ENCODE measurements around the gene HTRA2. TPM values are rescaled to one million over a fixed set of nuclear protein-coding genes. Genes with fewer than 3 reads are reported as not detected.
A peak's percentile ranks its signal among the peaks of the same experiment; 100 is the strongest.

Gene HTRA2
- total and polyA plus RNA-seq, 2 experiments from 2014 or later: 34.0 to 35.2 TPM

DNA sequence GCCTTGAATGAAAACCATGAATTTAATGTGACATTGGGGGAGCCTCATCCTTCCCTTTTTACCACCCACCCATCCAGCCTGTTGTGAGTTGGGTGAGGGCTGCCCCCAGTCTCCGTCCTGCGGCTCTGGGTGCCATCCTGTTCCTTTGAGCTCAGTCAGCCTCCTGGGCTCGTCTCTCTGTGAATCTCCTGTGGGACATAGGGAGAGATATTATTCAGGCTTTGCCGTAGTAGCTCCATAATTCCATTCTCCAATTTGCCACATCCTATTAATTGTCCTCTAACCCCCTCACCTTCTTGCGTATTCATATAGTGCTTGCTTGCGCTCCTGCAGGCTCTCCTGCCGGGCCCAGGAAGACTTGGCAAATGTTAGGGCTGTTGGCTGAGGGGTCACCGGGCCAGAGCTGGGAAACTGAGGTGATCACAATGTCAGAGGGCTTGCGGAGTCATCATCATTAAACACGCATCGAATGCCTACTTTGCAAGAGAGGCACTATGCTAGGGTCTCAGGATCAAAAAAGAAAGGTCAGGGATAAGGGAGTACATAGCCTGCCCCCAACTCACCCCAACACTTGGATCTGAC, 3.0 kb upstream of the HTRA2 start:
- no peaks in the 10 kb centered on the region for H4K20me1 ChIP-seq (ENCODE audit: insufficient read depth)
- no peak overlapping the region for H3K4me3 ChIP-seq
- 93 to 95% methylated on average over 11 of the region's 11 CpGs for WGBS, 2 experiments (ENCODE audit: low coverage in 1 of 2, low lambda C conversion rate in 2 of 2, missing lambda C conversion rate in 2 of 2)
- H3K4me2 ChIP-seq (ENCODE audit: unreplicated experiment): no peak overlapping the region
- 0 out of 2 replicates have a peak, but pooled peaks cover 11% of the 10 kb centered on the region for H3K36me3 ChIP-seq (ENCODE audit: low read depth)
- in situ Hi-C loops (cut with MboI): no loop called here
- no peak overlapping the region for H3K27ac ChIP-seq
- TF ChIP-seq EZH2 (IDR thresholded peaks at IDR 0.05; ENCODE audit: insufficient read depth, poor library complexity, severe bottlenecking) (no peak), EZH2phosphoT487 (IDR thresholded peaks at IDR 0.05; ENCODE audit: insufficient read depth, low read depth) (no peak)
- DNase-seq: no peak
- no peak overlapping the region for H3K9ac ChIP-seq
- H3K9me2 ChIP-seq (ENCODE audit: insufficient read depth): no peaks in the 10 kb centered on the region
- H2AFZ ChIP-seq: no peak overlapping the region
- H3K27me3 ChIP-seq (replicated peaks; ENCODE audit: insufficient read depth): no peaks in the 10 kb centered on the region
- peaks cover 18% of the 10 kb centered on the region for H3K4me1 ChIP-seq (ENCODE audit: insufficient read depth)
- no peaks in the 10 kb centered on the region for H3K9me3 ChIP-seq (ENCODE audit: low read depth)
- peaks cover 5% of the 10 kb centered on the region; the same call in 1 of the 2 replicates for H3F3A ChIP-seq (ENCODE audit: insufficient read depth)
- peaks cover 46% of the 10 kb centered on the region for H3K79me2 ChIP-seq (ENCODE audit: insufficient read depth)

DNA sequence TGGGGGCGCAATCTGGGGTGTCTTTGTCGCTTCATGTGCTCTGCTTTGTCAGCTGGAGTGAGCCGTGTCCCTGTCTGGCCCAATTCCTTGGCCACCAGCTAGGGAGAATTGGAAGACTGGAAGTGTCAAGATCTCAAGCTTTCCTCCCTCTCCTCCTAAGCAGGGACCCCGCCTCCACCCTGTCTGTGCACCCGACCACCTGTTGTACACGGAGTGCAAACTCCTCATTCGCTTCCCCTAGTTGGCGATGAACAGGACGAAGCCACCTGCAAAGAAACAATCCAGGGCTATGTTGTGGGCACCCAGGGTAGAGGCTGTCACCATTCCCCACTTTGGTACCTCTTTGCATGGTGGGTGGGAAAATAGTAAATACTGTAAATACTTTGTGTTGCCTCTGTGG, 2.0 kb upstream of the HTRA2 start:
- in situ Hi-C loops (cut with MboI): no loop called here
- Histone ChIP-seq H3K4me1 (ENCODE audit: insufficient read depth) (peaks cover 22% of the 10 kb centered on the region), H3F3A (ENCODE audit: insufficient read depth) (peaks cover 15% of the 10 kb centered on the region; the same call in 1 of the 2 replicates), H3K4me3 (no peak overlapping the region), H4K20me1 (ENCODE audit: insufficient read depth) (no peaks in the 10 kb centered on the region), H3K4me2 (ENCODE audit: unreplicated experiment) (no peak overlapping the region), H3K79me2 (ENCODE audit: insufficient read depth) (peaks cover 51% of the 10 kb centered on the region), H3K27ac (no peak overlapping the region), H3K9me2 (ENCODE audit: insufficient read depth) (no peaks in the 10 kb centered on the region), H2AFZ (no peak overlapping the region), H3K27me3 (replicated peaks; ENCODE audit: insufficient read depth) (no peaks in the 10 kb centered on the region), H3K9ac (peak overlapping the region; percentile 89; the same call in 1 of the 2 replicates), H3K36me3 (ENCODE audit: low read depth) (0 out of 2 replicates have a peak, but pooled peaks cover 11% of the 10 kb centered on the region), H3K9me3 (ENCODE audit: low read depth) (no peaks in the 10 kb centered on the region)
- WGBS, 2 experiments (ENCODE audit: low coverage in 1 of 2, low lambda C conversion rate in 2 of 2, missing lambda C conversion rate in 2 of 2): 94% methylated on average over 9 of the region's 9 CpGs
- TF ChIP-seq EZH2 (IDR thresholded peaks at IDR 0.05; ENCODE audit: insufficient read depth, poor library complexity, severe bottlenecking) (no peak), EZH2phosphoT487 (IDR thresholded peaks at IDR 0.05; ENCODE audit: insufficient read depth, low read depth) (no peak)
- DNase-seq: no peak

DNA sequence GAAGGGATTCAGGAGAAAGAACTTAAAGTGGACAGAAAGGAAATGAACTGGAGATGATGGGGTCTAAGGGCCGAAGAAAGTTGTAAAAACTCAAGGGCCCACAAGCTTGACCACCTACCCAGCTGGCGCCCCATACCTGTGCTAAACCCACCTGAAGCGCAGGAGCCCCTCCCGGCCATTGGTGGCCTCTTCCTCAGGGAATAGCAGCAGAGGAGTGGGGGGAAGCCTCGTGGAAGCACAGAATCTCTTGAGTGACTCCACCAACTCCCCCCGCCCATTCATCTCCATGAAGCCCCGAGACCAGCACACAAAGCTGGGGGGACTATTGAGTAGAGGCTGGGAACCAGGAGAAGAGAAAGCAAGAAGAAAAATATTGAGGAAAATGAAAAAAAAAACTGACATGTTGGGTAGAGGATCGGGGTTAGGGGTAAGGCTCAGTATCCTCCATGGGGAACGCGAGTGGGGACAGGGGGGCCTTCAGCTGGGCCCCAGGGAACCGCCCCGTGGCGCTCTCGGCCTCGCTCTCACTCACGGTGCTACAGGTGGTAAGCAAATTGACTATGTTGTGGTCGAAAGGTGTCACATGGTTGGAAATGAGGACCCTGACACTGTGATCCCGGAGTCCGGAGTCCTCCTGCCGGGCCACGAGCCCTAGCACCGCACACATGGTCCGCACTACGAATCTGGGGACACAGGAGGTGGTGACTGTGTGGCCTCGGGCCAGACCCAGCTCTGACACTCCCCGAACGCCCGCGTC, 955 bp upstream of the HTRA2 start:
- Histone ChIP-seq H3K4me2 (ENCODE audit: unreplicated experiment) (peak overlapping the region; percentile 83), H2AFZ (peak overlapping the region; percentile 72), H3K9me2 (ENCODE audit: insufficient read depth) (no peaks in the 10 kb centered on the region), H3K36me3 (ENCODE audit: low read depth) (0 out of 2 replicates have a peak, but pooled peaks cover 11% of the 10 kb centered on the region), H3K9me3 (ENCODE audit: low read depth) (no peaks in the 10 kb centered on the region), H3F3A (ENCODE audit: insufficient read depth) (peaks cover 17% of the 10 kb centered on the region; the same call in 1 of the 2 replicates), H3K4me1 (ENCODE audit: insufficient read depth) (peaks cover 22% of the 10 kb centered on the region), H3K27ac (peak overlapping the region; percentile 64), H3K9ac (peak overlapping the region; percentile 89), H3K4me3 (peak overlapping the region; percentile 80), H3K27me3 (replicated peaks; ENCODE audit: insufficient read depth) (no peaks in the 10 kb centered on the region), H3K79me2 (ENCODE audit: insufficient read depth) (peaks cover 51% of the 10 kb centered on the region), H4K20me1 (ENCODE audit: insufficient read depth) (no peaks in the 10 kb centered on the region)
- DNase-seq: no peak
- in situ Hi-C loops (cut with MboI): no loop called here
- TF ChIP-seq EZH2 (IDR thresholded peaks at IDR 0.05; ENCODE audit: insufficient read depth, poor library complexity, severe bottlenecking) (no peak), EZH2phosphoT487 (IDR thresholded peaks at IDR 0.05; ENCODE audit: insufficient read depth, low read depth) (no peak)
- 11 to 13% methylated on average over 29 of the region's 29 CpGs for WGBS, 2 experiments (ENCODE audit: low coverage in 1 of 2, low lambda C conversion rate in 2 of 2, missing lambda C conversion rate in 2 of 2)

DNA sequence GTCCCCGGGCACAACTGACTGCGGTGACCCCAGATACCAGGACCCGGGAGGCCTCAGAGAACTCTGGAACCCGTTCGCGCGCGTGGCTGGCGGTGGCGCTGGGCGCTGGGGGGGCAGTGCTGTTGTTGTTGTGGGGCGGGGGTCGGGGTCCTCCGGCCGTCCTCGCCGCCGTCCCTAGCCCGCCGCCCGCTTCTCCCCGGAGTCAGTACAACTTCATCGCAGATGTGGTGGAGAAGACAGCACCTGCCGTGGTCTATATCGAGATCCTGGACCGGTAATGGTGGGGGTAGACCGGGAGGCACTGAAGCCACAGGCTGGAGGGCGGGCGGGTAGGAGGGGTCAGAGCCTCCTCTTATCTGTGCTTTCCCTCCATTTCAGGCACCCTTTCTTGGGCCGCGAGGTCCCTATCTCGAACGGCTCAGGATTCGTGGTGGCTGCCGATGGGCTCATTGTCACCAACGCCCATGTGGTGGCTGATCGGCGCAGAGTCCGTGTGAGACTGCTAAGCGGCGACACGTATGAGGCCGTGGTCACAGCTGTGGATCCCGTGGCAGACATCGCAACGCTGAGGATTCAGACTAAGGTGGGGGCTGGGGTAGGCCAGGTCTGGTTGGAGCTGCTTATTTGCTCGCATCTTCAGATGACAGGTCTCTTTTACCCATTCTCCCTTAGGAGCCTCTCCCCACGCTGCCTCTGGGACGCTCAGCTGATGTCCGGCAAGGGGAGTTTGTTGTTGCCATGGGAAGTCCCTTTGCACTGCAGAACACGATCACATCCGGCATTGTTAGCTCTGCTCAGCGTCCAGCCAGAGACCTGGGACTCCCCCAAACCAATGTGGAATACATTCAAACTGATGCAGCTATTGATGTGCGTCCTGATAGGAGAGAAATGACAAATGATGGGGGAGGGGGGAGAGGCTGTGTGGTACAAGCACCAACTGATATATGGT, 780 bp downstream of the HTRA2 start:
- Histone ChIP-seq H3K79me2 (ENCODE audit: insufficient read depth) (peaks cover 51% of the 10 kb centered on the region), H3K36me3 (ENCODE audit: low read depth) (0 out of 2 replicates have a peak, but pooled peaks cover 11% of the 10 kb centered on the region), H2AFZ (peak overlapping the region; percentile 81), H3K27me3 (replicated peaks; ENCODE audit: insufficient read depth) (no peaks in the 10 kb centered on the region), H3K4me1 (ENCODE audit: insufficient read depth) (peaks cover 22% of the 10 kb centered on the region), H4K20me1 (ENCODE audit: insufficient read depth) (no peaks in the 10 kb centered on the region), H3F3A (ENCODE audit: insufficient read depth) (peaks cover 20% of the 10 kb centered on the region; the same call in 1 of the 2 replicates), H3K9me3 (ENCODE audit: low read depth) (no peaks in the 10 kb centered on the region), H3K9ac (peak overlapping the region; percentile 89), H3K4me3 (peak overlapping the region; percentile 80), H3K27ac (peak overlapping the region; percentile 54), H3K4me2 (ENCODE audit: unreplicated experiment) (peak overlapping the region; percentile 94), H3K9me2 (ENCODE audit: insufficient read depth) (no peaks in the 10 kb centered on the region)
- in situ Hi-C loops (cut with MboI): no loop called here
- DNase-seq: peak; percentile 60
- WGBS, 2 experiments (ENCODE audit: low coverage in 1 of 2, low lambda C conversion rate in 2 of 2, missing lambda C conversion rate in 2 of 2): 0 to 3% methylated on average over 32 to 54 of the region's 54 CpGs
- TF ChIP-seq EZH2 (IDR thresholded peaks at IDR 0.05; ENCODE audit: insufficient read depth, poor library complexity, severe bottlenecking): no peak
- TF ChIP-seq EZH2phosphoT487 (IDR thresholded peaks at IDR 0.05; ENCODE audit: insufficient read depth, low read depth): no peak
